Osteocyte (in vitro differentiated cells): ENCODE measurements around the gene TMPRSS2. TPM values are rescaled to one million over a fixed set of nuclear protein-coding genes. Genes with fewer than 3 reads are reported as not detected.

Experiments used
- DNase-seq: peaks from one replicate; pipeline ENCODE4 v3.0.0; 2021; ENCODE audit warnings: mixed read lengths; ENCODE audit not compliant: unreplicated experiment; ENCODE audit errors: extremely low spot score
- H3K27ac Mint-ChIP-seq: one replicate; pipeline ENCODE4 v1.8.0; 2021; ENCODE audit warnings: mild to moderate bottlenecking, mixed read lengths; ENCODE audit not compliant: unreplicated experiment
- H3K27me3 Mint-ChIP-seq: one replicate; pipeline ENCODE4 v1.8.0; 2021; ENCODE audit warnings: mixed read lengths; ENCODE audit not compliant: unreplicated experiment
- H3K36me3 Mint-ChIP-seq: one replicate; pipeline ENCODE4 v1.8.0; 2021; ENCODE audit warnings: mixed read lengths; ENCODE audit not compliant: unreplicated experiment
- H3K4me1 Mint-ChIP-seq: one replicate; pipeline ENCODE4 v1.8.0; 2021; ENCODE audit warnings: mixed read lengths; ENCODE audit not compliant: unreplicated experiment
- H3K4me3 Mint-ChIP-seq: one replicate; pipeline ENCODE4 v1.8.0; 2021; ENCODE audit warnings: mild to moderate bottlenecking, moderate library complexity, mixed read lengths; ENCODE audit not compliant: unreplicated experiment
- H3K9me3 Mint-ChIP-seq: one replicate; pipeline ENCODE4 v1.8.0; 2021; ENCODE audit warnings: mixed read lengths; ENCODE audit not compliant: unreplicated experiment
- total RNA-seq: library from RNA; stranded (reverse); gene quantifications from 2 replicates; pipeline ENCODE4 v1.2.1, GENCODE V29; 2021
- TF ChIP-seq, protein P1 (sequence below): fragments of 200-600 bp; sonication (generic); IDR thresholded peaks from 2 replicates; pipeline ENCODE4 v1.5.0; 2021; ENCODE audit warnings: antibody characterized with exemption, mild to moderate bottlenecking, moderate library complexity

The TMPRSS2 gene
- total RNA-seq, 1 donor from 2014 or later = 0.21 TPM

DNA sequence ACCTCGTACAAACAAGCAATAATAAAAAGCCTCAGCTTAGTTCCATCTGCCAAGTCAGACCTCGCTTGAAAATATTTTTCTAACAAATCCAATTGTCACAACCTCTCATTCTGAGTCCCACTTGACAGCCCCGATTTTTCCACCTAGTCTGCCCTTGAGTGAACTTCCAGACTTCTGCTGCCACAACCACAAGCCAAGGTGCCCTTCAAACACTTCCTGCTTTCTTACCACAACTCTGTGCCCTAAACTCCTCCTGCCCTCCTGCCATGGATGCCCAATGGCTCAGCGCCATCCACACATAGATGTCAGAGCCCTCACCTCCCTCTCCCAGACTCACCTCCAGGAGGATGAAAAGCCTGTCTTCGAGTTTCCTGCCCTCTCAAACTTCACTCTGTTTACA, 3.9 kb downstream of the TMPRSS2 start:
- no peak for DNase-seq
- Mint-ChIP-seq H3K27ac (no peak overlapping the region), H3K27me3 (peaks cover 61% of the 10 kb centered on the region), H3K36me3 (no peaks in the 10 kb centered on the region), H3K9me3 (no peaks in the 10 kb centered on the region), H3K4me1 (peaks cover 8% of the 10 kb centered on the region), H3K4me3 (no peak overlapping the region)
- TF ChIP-seq, protein P1, sequence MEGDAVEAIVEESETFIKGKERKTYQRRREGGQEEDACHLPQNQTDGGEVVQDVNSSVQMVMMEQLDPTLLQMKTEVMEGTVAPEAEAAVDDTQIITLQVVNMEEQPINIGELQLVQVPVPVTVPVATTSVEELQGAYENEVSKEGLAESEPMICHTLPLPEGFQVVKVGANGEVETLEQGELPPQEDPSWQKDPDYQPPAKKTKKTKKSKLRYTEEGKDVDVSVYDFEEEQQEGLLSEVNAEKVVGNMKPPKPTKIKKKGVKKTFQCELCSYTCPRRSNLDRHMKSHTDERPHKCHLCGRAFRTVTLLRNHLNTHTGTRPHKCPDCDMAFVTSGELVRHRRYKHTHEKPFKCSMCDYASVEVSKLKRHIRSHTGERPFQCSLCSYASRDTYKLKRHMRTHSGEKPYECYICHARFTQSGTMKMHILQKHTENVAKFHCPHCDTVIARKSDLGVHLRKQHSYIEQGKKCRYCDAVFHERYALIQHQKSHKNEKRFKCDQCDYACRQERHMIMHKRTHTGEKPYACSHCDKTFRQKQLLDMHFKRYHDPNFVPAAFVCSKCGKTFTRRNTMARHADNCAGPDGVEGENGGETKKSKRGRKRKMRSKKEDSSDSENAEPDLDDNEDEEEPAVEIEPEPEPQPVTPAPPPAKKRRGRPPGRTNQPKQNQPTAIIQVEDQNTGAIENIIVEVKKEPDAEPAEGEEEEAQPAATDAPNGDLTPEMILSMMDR = no peak

DNA sequence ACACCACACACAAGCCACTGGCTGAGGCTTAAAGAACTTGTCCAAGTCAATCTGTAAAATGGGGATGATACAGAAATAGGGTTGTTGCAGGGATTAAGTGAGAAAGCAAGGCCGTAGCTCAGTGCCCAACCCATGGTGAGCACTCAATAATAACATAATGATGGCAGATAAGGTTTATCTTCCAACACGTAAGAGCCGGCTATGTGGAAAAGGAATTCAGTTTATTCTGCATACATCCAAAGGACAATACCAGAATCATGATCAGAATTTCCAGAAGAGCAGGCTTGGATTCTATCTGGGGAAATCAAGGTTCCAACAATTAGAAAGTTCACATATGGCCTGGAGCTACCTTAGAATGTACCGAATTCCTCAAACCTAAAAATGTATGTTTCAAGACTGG, 4.6 kb downstream of the TMPRSS2 start:
- H3K36me3 Mint-ChIP-seq = no peaks in the 10 kb centered on the region
- DNase-seq = no peak
- TF ChIP-seq, protein P1 = no peak
- H3K27me3 Mint-ChIP-seq = peaks cover 62% of the 10 kb centered on the region
- no peak overlapping the region for H3K27ac Mint-ChIP-seq
- H3K9me3 Mint-ChIP-seq = no peaks in the 10 kb centered on the region
- peaks cover 8% of the 10 kb centered on the region for H3K4me1 Mint-ChIP-seq
- H3K4me3 Mint-ChIP-seq = no peak overlapping the region

DNA sequence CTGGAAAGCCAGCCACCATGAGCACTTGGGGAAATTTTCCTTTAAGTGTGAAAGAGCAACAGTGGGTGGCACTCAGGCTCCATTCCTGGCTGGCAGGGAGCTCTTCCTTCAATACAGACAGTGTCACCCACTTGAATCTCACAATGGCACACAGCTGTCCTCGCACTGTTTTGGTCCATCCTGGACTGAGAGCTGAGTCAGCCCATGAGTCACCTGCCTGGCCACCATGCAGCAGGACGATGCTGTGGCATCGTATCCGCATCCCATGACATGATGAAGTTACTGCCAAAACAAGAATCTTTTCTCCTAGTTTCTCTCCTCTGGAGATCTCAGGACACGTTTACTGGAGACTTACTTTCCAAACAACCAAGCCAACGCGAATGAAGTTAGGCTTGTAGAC, 6.0 kb downstream of the TMPRSS2 start:
- Mint-ChIP-seq H3K4me3 (no peak overlapping the region), H3K27me3 (peaks cover 60% of the 10 kb centered on the region), H3K27ac (no peak overlapping the region), H3K9me3 (no peaks in the 10 kb centered on the region), H3K36me3 (no peaks in the 10 kb centered on the region), H3K4me1 (peaks cover 5% of the 10 kb centered on the region)
- TF ChIP-seq, protein P1 = no peak
- DNase-seq = no peak

DNA sequence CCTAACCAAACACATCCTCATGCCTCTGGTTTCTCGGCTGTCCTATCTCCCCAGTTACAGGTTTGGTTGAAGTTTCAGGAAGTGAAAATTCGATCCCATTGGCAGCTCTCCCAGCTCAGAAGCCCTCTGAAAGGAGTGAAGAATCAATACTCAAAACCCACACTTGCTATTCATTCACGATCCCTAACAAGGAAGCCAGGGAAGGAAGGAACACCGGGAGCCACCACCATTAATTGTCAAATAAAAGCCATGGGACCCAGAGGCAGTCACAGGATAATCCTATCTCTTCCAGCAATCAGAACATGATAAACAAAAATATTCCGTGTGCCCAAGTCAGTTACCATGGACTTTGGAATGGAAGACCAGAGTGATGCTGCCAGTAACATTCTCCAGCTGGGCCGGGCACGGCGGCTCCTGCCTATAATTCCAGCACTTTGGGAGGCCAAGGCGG, 7.0 kb downstream of the TMPRSS2 start:
- DNase-seq = no peak
- H3K27me3 Mint-ChIP-seq = peaks cover 54% of the 10 kb centered on the region
- H3K36me3 Mint-ChIP-seq = no peaks in the 10 kb centered on the region
- no peaks in the 10 kb centered on the region for H3K4me1 Mint-ChIP-seq
- H3K27ac Mint-ChIP-seq = no peak overlapping the region
- TF ChIP-seq, protein P1 = no peak
- H3K4me3 Mint-ChIP-seq = no peak overlapping the region
- no peaks in the 10 kb centered on the region for H3K9me3 Mint-ChIP-seq

DNA sequence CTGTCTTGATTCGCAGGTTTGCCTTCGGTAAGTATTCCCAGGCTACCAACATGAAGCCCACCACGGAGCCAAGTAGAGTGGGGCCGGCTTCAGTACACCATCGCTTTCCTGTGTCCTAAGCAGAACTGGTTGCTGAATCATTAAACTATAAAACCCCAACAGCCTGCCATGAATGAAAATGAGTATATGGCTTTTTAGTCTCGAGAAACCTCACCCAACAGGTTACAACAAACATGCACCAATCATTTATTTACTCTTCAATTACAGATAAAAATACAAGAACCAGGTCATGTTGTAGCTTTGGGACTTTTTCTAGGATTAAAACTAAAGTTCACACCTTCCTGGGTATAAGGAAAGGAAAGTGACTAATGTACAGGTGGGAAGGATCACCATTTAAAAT, 7.6 kb downstream of the TMPRSS2 start:
- Mint-ChIP-seq H3K27ac (no peak overlapping the region), H3K27me3 (peaks cover 55% of the 10 kb centered on the region), H3K4me3 (no peak overlapping the region), H3K36me3 (no peaks in the 10 kb centered on the region), H3K4me1 (no peaks in the 10 kb centered on the region), H3K9me3 (no peaks in the 10 kb centered on the region)
- TF ChIP-seq, protein P1 = no peak
- DNase-seq = no peak
